GM04504 (cell line): ENCODE measurements around the gene OR8H2.
"Not testable (repeated sequence)": the region's sequence is repeated elsewhere in the genome, so short reads cannot be mapped to it uniquely, and the experiment has no call there.

Experiments
- DNase-seq: peaks from one replicate; pipeline ENCODE4 v3.0.0-alpha.2; 2012; ENCODE audit warnings: low read depth

OR8H2 gene

GRCh38 chr11:56103210-56103737 is at the start of gene OR8H2:
Gene OR8H2 (plus strand): TSS chr11:56103687. CDS start chr11:56105043, 1,356 bp downstream.
- DNase-seq = no peak

GRCh38 chr11:56056366-56056765 is 47.1 kb upstream of the OR8H2 start:
- DNase-seq = not testable (repeated sequence)

- DNase-seq = not testable (repeated sequence)
Measured at GRCh38 chr11:56057661-56058237, 45.7 kb upstream of the OR8H2 start.

- DNase-seq = not testable (repeated sequence)
Measured at GRCh38 chr11:56058260-56058780, 45.2 kb upstream of the OR8H2 start.

GRCh38 chr11:56066980-56067379 is 36.5 kb upstream of the OR8H2 start:
- no peak for DNase-seq

GRCh38 chr11:56089697-56090096 is 13.8 kb upstream of the OR8H2 start:
- no peak for DNase-seq

- DNase-seq = no peak
Measured at GRCh38 chr11:56093008-56093407, 10.5 kb upstream of the OR8H2 start, which contains the start of gene OR8I2. Gene OR8I2 (plus strand): TSS chr11:56093308. CDS start chr11:56093308, 0 bp downstream.

GRCh38 chr11:56122073-56122472 is 18.6 kb downstream of the OR8H2 start, which contains the start of gene OR8H3:
Gene OR8H3 (plus strand): TSS chr11:56122373. CDS start chr11:56122373, 0 bp downstream.
- no peak for DNase-seq

- no peak for DNase-seq
Measured at GRCh38 chr11:56140151-56140661, 36.7 kb downstream of the OR8H2 start, which contains the start of gene OR8J3. Gene OR8J3 (minus strand): TSS chr11:56140201. CDS start chr11:56137718, 2,483 bp downstream.

- not testable (repeated sequence) for DNase-seq
Measured at GRCh38 chr11:56143681-56144080, 40.2 kb downstream of the OR8H2 start.

GRCh38 chr11:56151376-56151775 is 47.9 kb downstream of the OR8H2 start:
- DNase-seq = no peak

- DNase-seq = no peak
Measured at GRCh38 chr11:56152333-56152732, 48.8 kb downstream of the OR8H2 start.
